Aorta (tissue), 5 donors: ENCODE data around the gene MAP6. TPM values are rescaled to one million over a fixed set of nuclear protein-coding genes. Genes with fewer than 3 reads are reported as not detected.
A peak's percentile ranks its signal among the peaks of the same experiment; 100 is the strongest.

Source experiments
- ATAC-seq: fragments of 200-7000 bp; cut with Tn5 transposase; one replicate; pipeline ENCODE4 v1.9.1; 2022; ENCODE audit warnings: moderate library complexity; ENCODE audit not compliant: low FRiP score
- DNase-seq, 2 donors: peaks; one replicate each; pipeline ENCODE4 v3.0.0-alpha.2; 2020
- H3K27ac ChIP-seq, 2 donors: one replicate each; pipeline ENCODE4 v1.5.1; 2013; ENCODE audit warnings: low read length in 2 of 2, mild to moderate bottlenecking in 2 of 2, moderate library complexity in 2 of 2, control low read depth in 1 of 2, inconsistent platforms in 1 of 2, low read depth in 1 of 2
- H3K27me3 ChIP-seq, 2 donors: one replicate each; pipeline ENCODE4 v1.6.1; 2013; ENCODE audit warnings: control low read depth in 1 of 2, low read length in 1 of 2, mild to moderate bottlenecking in 1 of 2, moderate library complexity in 1 of 2; ENCODE audit not compliant: insufficient read depth in 2 of 2, control insufficient read depth in 1 of 2
- H3K36me3 ChIP-seq, 2 donors: one replicate each; pipeline ENCODE4 v1.6.1; 2013; ENCODE audit warnings: control low read depth in 1 of 2, low read length in 1 of 2, mild to moderate bottlenecking in 1 of 2; ENCODE audit not compliant: insufficient read depth in 2 of 2, control insufficient read depth in 1 of 2
- H3K4me1 ChIP-seq, 2 donors: one replicate each; pipeline ENCODE4 v1.6.1; 2013; ENCODE audit warnings: low read length in 2 of 2, control low read depth in 1 of 2, mild to moderate bottlenecking in 1 of 2, moderate library complexity in 1 of 2; ENCODE audit not compliant: insufficient read depth in 2 of 2, control insufficient read depth in 1 of 2
- H3K4me3 ChIP-seq, 2 donors: one replicate each; pipeline ENCODE4 v1.5.1; 2013; ENCODE audit warnings: low read length in 2 of 2, control low read depth in 1 of 2, mild to moderate bottlenecking in 1 of 2
- H3K9me3 ChIP-seq: one replicate; pipeline ENCODE4 v1.6.1; 2013; ENCODE audit warnings: mild to moderate bottlenecking, low read length; ENCODE audit not compliant: control insufficient read depth
- WGBS, 2 donors: extraction: QIAGEN DNeasy Blood & Tissue Kit; methylation state at CpG; one replicate each; pipeline ENCODE4 v1.1.7; 2013; 5-methylcytosine and 5-hydroxymethylcytosine counted together
- intact Hi-C, 2 donors: fragments of 100-400 bp; cut with DNase I; formaldehyde crosslinking; loops; one replicate each; pipeline versions ENCODE4 v1.14.2 to v1.15.0; 2022
- polyA plus RNA-seq, 2 donors: library from polyadenylated mRNA; stranded (reverse); fragments of 200-250 nt; gene quantifications; one replicate each; pipeline ENCODE4 v1.2.3, GENCODE V29; 2013
- total RNA-seq, 2 donors: library from RNA; stranded (reverse); fragmentation: NEBNext Ultra II Directional; extraction: Animal tissue kit (Norgen Biotek cat#: 25700); gene quantifications; one replicate each; pipeline ENCODE4 v1.2.1, GENCODE V29; 2021
- donor health status: healthy with polysubstance abuse.
- donor health status: Bipolar disorder and iron deficiency.
- donor health status: DM: no; HTN: no; CAD: no.
- donor health status: DM: no; HTN: no; CAD: no.
- donor health status: DM: yes; HTN: yes; CAD: no.

MAP6 gene
- total and polyA plus RNA-seq, 4 donors, result 6.4 to 16.7 (median 11.3) TPM

DNA sequence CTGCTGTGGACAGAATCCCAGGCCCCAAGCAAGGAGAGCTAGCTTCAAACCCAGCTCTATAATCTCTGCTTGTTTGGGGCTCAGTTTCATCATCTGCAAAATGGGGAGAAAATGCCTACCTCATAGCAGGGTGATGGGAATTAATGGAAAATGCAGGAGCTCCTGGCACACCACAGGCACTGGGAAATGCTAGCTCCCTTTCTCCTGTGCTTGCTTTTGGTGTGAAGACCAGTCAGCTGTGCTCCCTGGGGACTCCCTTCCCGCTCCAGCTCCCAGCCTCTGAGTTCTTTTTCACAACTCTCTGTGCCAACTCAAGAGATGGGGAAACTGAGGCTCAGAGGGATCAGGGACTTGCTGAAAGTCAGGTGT lies 115.0 kb downstream of the MAP6 start:
- Histone ChIP-seq H3K9me3 (no peaks in the 10 kb centered on the region), H3K4me1 (no peaks in the 10 kb centered on the region), H3K4me3 (no peak overlapping the region), H3K27ac (peak overlapping the region; percentile 15 to 91), H3K36me3 (no peaks in the 10 kb centered on the region), H3K27me3 (no peaks in the 10 kb centered on the region)
- intact Hi-C loops, result no loop called here
- ATAC-seq (peak; percentile 44), DNase-seq (no peak)
- 6 to 12% methylated on average over 1 of the region's 1 CpG for WGBS, 2 donors

DNA sequence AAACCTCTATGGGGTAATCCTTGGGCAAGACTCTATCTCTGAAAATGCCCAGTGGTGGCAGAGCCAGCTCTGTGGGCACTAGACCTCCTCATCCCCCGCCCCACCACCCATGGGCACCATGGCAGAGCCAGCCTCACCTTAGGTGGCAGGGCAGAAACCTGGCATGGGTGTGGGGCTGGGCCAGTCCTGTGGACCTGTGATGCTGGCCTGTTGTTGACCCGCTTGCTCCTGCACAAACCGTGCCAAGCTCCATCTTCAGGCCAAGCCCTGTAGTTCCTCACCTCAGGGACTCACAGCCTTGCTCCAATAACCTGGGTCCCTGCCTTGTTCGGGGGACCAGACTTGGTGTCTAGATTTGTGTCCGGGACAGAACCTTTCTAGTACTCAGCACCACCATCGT lies 115.7 kb downstream of the MAP6 start:
- Histone ChIP-seq H3K4me3 (no peak overlapping the region), H3K27ac (peak overlapping the region; percentile 15 to 91), H3K27me3 (no peaks in the 10 kb centered on the region), H3K4me1 (no peaks in the 10 kb centered on the region), H3K9me3 (no peaks in the 10 kb centered on the region), H3K36me3 (no peaks in the 10 kb centered on the region)
- DNase-seq (no peak), ATAC-seq (no peak)
- WGBS, 2 donors, result 81 to 82% methylated on average over 6 of the region's 6 CpGs
- intact Hi-C loops, result no loop called here

DNA sequence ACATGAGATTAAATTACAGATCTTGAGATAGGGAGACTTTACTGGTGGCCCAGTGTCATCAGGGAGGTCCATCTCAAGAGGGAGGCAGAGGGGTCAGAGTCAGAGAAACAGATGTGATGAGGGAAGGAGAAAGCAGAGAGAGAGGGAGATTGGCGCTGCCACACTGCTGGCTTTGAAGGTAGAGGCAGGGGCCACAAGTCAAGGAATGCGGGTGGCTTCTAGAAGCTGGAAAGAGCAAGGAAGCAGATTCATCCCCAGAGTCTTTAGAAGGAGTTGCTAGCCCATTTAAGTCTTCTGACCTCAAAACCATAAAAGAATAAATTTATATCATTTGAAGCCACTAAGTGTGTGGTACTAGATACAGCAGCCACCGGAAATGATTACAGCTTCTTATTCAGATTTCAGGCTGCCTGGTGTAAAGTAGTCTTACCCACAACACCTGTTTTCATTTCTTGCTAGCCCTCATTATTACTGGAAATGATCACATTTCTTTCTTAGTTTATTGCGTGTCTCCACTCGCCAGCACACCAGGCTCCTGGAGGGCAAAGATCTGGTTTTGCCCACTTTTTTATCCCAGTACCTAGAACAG lies 119.4 kb downstream of the MAP6 start:
- DNase-seq (no peak), ATAC-seq (no peak)
- intact Hi-C loops, result loop anchor here in 1 of 2 donors (2.0 kb wide), 1 partner anchor 25 kb away; no protein-coding TSS in a partner anchor
- Histone ChIP-seq H3K4me1 (no peaks in the 10 kb centered on the region), H3K9me3 (no peaks in the 10 kb centered on the region), H3K27ac (no peak overlapping the region), H3K4me3 (no peak overlapping the region), H3K36me3 (no peaks in the 10 kb centered on the region), H3K27me3 (no peaks in the 10 kb centered on the region)
- WGBS, 2 donors, result 96 to 98% methylated on average over 5 of the region's 5 CpGs

DNA sequence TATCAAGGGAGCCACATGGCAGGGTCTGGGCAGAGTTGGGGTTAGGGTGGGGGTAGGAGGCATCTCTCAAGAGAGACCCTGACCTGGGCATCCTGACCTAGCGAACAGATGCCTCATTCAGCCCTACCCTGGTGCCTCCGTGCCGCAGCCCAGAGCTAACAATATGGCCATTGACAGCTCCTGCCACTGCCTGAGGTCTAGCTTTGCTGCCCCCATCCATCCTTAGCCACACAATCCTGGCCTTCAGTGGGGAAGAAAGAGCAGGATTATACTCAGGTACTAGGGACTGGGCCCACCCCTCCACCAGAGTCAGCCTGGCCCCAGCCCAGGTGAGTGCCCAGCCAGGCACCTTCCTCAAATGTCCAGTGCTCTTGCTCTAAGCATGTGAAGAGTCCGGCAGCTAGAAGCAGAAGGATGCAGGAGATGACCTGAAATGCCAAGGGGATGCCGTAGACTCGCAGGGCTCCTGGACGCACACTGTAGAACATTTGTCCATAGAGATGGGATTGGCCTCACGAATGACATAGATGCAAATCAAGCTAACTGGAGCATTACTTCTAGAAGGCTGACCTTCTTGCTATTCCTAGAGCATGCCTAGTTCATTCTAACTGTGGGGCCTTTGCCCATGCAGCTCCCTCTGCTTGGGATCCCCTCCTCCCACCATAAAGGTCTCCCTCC lies 120.1 kb downstream of the MAP6 start:
- H3K4me3 ChIP-seq, result no peak overlapping the region
- WGBS, 2 donors, result 95 to 97% methylated on average over 8 of the region's 8 CpGs
- no peaks in the 10 kb centered on the region for H3K36me3 ChIP-seq
- no peaks in the 10 kb centered on the region for H3K9me3 ChIP-seq
- no peaks in the 10 kb centered on the region for H3K4me1 ChIP-seq
- no peak for DNase-seq
- intact Hi-C loops, result loop anchor here in 1 of 2 donors (2.0 kb wide), 1 partner anchor 26 kb away; no protein-coding TSS in a partner anchor
- H3K27ac ChIP-seq, result no peak overlapping the region
- ATAC-seq, result no peak
- no peaks in the 10 kb centered on the region for H3K27me3 ChIP-seq

DNA sequence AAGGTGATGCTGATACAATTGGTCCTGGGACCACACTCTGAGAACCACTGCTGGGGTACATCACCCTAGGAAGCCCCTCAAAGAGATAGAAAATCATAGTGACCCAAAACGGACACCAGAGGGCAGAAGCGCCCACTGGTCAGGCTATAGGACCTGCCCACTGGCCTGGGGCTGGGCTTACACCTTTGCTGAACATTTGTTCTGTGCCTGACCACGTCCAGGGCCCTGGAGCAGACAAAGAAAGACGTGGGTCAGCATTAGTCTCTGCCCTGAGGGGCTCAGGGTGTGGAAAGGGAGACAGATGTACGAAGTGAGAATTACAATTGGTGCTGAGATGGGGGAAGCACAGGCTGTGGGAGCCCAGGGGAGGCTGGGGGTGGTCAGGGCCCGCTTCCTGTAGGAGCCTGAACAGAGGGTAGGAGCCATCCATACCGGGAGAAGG lies 121.2 kb downstream of the MAP6 start:
- WGBS, 2 donors, result 21 to 25% methylated on average over 7 of the region's 7 CpGs
- Histone ChIP-seq H3K27ac (no peak overlapping the region), H3K27me3 (no peaks in the 10 kb centered on the region), H3K9me3 (no peaks in the 10 kb centered on the region), H3K36me3 (no peaks in the 10 kb centered on the region), H3K4me3 (no peak overlapping the region), H3K4me1 (no peaks in the 10 kb centered on the region)
- peak; percentile 82 to 89 for DNase-seq
- peak; percentile 85 for ATAC-seq
- intact Hi-C loops, result loop anchor here (2.0 kb wide), 3 partner anchors 17 to 29 kb away; no protein-coding TSS in a partner anchor

DNA sequence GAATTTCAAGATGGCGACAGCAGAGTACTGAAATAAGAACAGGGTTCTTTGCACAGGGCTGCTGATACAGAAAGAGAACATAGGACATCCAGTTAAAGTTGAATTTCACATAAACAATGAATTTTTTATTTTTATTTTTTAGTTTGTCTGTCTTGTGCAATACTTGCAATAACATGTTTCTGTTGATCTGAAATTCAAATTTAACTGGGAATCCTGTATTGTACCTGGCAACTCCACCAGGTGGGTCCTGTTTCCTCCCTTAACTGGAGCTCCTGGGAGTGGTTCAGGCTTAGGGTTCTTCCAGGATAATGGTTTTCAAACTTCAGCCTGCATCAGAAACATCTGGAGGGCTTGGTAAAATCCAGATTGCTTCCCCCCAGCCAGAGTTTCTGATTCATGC lies 121.7 kb downstream of the MAP6 start:
- Histone ChIP-seq H3K36me3 (no peaks in the 10 kb centered on the region), H3K9me3 (no peaks in the 10 kb centered on the region), H3K4me3 (no peak overlapping the region), H3K4me1 (no peaks in the 10 kb centered on the region), H3K27ac (no peak overlapping the region), H3K27me3 (no peaks in the 10 kb centered on the region)
- DNase-seq (no peak), ATAC-seq (no peak)
- WGBS, 2 donors, result 93 to 100% methylated on average over 1 of the region's 1 CpG
- intact Hi-C loops, result loop anchor here in 1 of 2 donors (2.0 kb wide), 2 partner anchors 18 to 30 kb away; no protein-coding TSS in a partner anchor

DNA sequence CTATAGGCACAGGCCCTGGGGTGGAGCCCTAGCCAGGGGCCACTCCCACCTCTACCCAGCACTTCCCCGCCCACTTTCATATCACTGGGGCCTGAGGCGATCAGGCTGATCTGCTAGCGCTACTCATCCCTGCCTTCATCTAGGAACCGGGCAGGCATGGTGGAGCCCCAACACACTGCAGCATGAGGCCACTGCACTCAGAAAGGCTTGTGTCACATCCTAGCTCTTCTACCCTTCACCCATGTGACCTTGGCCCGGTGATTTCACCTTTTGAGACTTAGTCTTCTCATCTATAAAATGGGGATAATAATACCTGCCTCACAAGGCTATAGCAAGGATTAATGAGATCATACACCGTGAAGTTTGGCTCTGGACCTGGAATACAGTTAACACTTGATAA lies 125.0 kb downstream of the MAP6 start:
- intact Hi-C loops, result no loop called here
- H3K4me1 ChIP-seq, result no peaks in the 10 kb centered on the region
- H3K9me3 ChIP-seq, result no peaks in the 10 kb centered on the region
- no peak overlapping the region for H3K27ac ChIP-seq
- no peak overlapping the region for H3K4me3 ChIP-seq
- H3K36me3 ChIP-seq, result no peaks in the 10 kb centered on the region
- ATAC-seq (no peak), DNase-seq (no peak)
- WGBS, 2 donors, result 93 to 95% methylated on average over 6 of the region's 6 CpGs
- no peaks in the 10 kb centered on the region for H3K27me3 ChIP-seq

DNA sequence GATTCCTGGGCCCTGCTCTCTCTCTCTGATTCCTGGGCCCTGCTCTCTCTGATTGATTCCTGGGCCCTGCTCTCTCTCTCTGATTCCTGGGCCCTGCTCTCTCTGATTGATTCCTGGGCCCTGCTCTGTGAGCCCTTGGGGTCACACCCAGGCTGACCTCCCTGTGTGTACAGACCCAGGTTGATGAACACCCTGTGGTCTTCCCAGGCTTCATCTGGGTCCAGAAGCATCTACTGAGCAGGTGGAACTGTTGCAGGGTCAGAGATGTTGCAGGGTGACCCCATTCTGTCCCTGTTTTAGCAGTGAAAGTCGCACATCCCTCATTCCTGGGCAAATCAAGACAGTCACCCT lies 126.8 kb downstream of the MAP6 start:
- Histone ChIP-seq H3K36me3 (no peaks in the 10 kb centered on the region), H3K9me3 (no peaks in the 10 kb centered on the region), H3K27ac (no peak overlapping the region), H3K4me1 (no peaks in the 10 kb centered on the region), H3K27me3 (no peaks in the 10 kb centered on the region), H3K4me3 (no peak overlapping the region)
- intact Hi-C loops, result no loop called here
- ATAC-seq, result no peak
- no peak for DNase-seq
- 92 to 97% methylated on average over 1 of the region's 1 CpG for WGBS, 2 donors
